Measurements from ENCODE around the gene CRYBG3.

- no peak for TF ChIP-seq NFE2 (CRISPR knock-in tag; IDR thresholded peaks at IDR 0.05)
- TF ChIP-seq, protein P1, sequence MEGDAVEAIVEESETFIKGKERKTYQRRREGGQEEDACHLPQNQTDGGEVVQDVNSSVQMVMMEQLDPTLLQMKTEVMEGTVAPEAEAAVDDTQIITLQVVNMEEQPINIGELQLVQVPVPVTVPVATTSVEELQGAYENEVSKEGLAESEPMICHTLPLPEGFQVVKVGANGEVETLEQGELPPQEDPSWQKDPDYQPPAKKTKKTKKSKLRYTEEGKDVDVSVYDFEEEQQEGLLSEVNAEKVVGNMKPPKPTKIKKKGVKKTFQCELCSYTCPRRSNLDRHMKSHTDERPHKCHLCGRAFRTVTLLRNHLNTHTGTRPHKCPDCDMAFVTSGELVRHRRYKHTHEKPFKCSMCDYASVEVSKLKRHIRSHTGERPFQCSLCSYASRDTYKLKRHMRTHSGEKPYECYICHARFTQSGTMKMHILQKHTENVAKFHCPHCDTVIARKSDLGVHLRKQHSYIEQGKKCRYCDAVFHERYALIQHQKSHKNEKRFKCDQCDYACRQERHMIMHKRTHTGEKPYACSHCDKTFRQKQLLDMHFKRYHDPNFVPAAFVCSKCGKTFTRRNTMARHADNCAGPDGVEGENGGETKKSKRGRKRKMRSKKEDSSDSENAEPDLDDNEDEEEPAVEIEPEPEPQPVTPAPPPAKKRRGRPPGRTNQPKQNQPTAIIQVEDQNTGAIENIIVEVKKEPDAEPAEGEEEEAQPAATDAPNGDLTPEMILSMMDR (CRISPR knock-in tag; IDR thresholded peaks at IDR 0.05), result no peak
- TF ChIP-seq, protein P2, sequence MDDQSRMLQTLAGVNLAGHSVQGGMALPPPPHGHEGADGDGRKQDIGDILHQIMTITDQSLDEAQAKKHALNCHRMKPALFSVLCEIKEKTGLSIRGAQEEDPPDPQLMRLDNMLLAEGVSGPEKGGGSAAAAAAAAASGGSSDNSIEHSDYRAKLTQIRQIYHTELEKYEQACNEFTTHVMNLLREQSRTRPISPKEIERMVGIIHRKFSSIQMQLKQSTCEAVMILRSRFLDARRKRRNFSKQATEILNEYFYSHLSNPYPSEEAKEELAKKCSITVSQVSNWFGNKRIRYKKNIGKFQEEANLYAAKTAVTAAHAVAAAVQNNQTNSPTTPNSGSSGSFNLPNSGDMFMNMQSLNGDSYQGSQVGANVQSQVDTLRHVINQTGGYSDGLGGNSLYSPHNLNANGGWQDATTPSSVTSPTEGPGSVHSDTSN (CRISPR knock-in tag; IDR thresholded peaks at IDR 0.05; ENCODE audit: borderline replicate concordance), result no peak
- no peak for TF ChIP-seq SP1 (IDR thresholded peaks at IDR 0.05)
- TF ChIP-seq SP1 (CRISPR knock-in tag; IDR thresholded peaks at IDR 0.05), result no peak
- TF ChIP-seq EP300 (IDR thresholded peaks at IDR 0.05; ENCODE audit: low read depth in 2 of 2, low read length in 2 of 2), result no peak
- no peak for TF ChIP-seq EP300 (CRISPR knock-in tag; IDR thresholded peaks at IDR 0.05; ENCODE audit: borderline replicate concordance)
- TF ChIP-seq THYN1 (CRISPR knock-in tag; IDR thresholded peaks at IDR 0.05; ENCODE audit: borderline replicate concordance, low read depth), result no peak
- TF ChIP-seq SUZ12 (IDR thresholded peaks at IDR 0.05; ENCODE audit: low read depth, low read length), result no peak
- no peak for TF ChIP-seq IRF2 (CRISPR knock-in tag; IDR thresholded peaks at IDR 0.05)
- no peak for TF ChIP-seq POLR2A (IDR thresholded peaks at IDR 0.05; ENCODE audit: insufficient read depth in 1 of 2, low read depth in 2 of 2, low read length in 2 of 2)
- TF ChIP-seq KDM2A (CRISPR knock-in tag; IDR thresholded peaks at IDR 0.05; ENCODE audit: borderline replicate concordance, low read depth), result no peak
- no peak for TF ChIP-seq ZNF850 (CRISPR knock-in tag; conservative IDR thresholded peaks at IDR 0.05)
- no peak for TF ChIP-seq HNRNPLL (IDR thresholded peaks at IDR 0.05; ENCODE audit: low read depth, low read length, poor library complexity, severe bottlenecking)
- TF ChIP-seq ZNF780A (CRISPR knock-in tag; IDR thresholded peaks at IDR 0.05), result no peak
- no peak for TF ChIP-seq SALL2 (CRISPR knock-in tag; IDR thresholded peaks at IDR 0.05)
Measured at GRCh38 chr3:97820780-97821179, 1.0 kb upstream of the CRYBG3 start.
